HepG2 (cell line): ENCODE measurements around the gene ETHE1. TPM values are rescaled to one million over a fixed set of nuclear protein-coding genes. Genes with fewer than 3 reads are reported as not detected.
A peak's percentile ranks its signal among the peaks of the same experiment; 100 is the strongest.

ENCODE experiments used
- ARHGAP35 ChIP-seq: sonication (generic); formaldehyde crosslinking; IDR thresholded peaks from 2 replicates; pipeline ENCODE4 v1.9.0; 2022; ENCODE audit warnings: mild to moderate bottlenecking, inconsistent platforms, moderate library complexity, missing genetic modification reagents, borderline replicate concordance
- DMTF1 ChIP-seq: sonication (generic); formaldehyde crosslinking; IDR thresholded peaks from 2 replicates; pipeline ENCODE4 v1.4.0; 2020; ENCODE audit warnings: mild to moderate bottlenecking, missing genetic modification reagents
- MYPOP ChIP-seq: sonication (generic); formaldehyde crosslinking; IDR thresholded peaks from 2 replicates; pipeline ENCODE4 v1.8.1; 2023; ENCODE audit warnings: mild to moderate bottlenecking, moderate library complexity, missing genetic modification reagents
- NCOA1 ChIP-seq: sonication (generic); formaldehyde crosslinking; IDR thresholded peaks from 2 replicates; pipeline ENCODE4 v1.9.0; 2021; ENCODE audit warnings: missing genetic modification reagents
- NFKB2 ChIP-seq: sonication (generic); formaldehyde crosslinking; IDR thresholded peaks from 2 replicates; pipeline ENCODE4 v1.4.0; 2020; ENCODE audit warnings: missing genetic modification reagents, borderline replicate concordance
- RARG ChIP-seq: sonication (generic); formaldehyde crosslinking; IDR thresholded peaks from 2 replicates; pipeline ENCODE4 v1.4.0; 2020; ENCODE audit warnings: low read depth, mild to moderate bottlenecking, missing genetic modification reagents
- RNF219 ChIP-seq: sonication (generic); formaldehyde crosslinking; IDR thresholded peaks from 2 replicates; pipeline ENCODE4 v1.5.0; 2020; ENCODE audit warnings: mild to moderate bottlenecking, missing genetic modification reagents
- SOX6 ChIP-seq, 2 experiments: fragments of 450-650 bp in 1 of 2; sonication (generic) in 1 of 2; formaldehyde crosslinking in 1 of 2; IDR thresholded peaks; 2 replicates each; pipeline versions ENCODE4 v1.4.0 to v1.6.1; 2017 to 2020; ENCODE audit warnings: antibody characterized with exemption in 1 of 2, mild to moderate bottlenecking in 1 of 2, missing genetic modification reagents in 1 of 2
- TGIF2 ChIP-seq: IDR thresholded peaks from 2 replicates; pipeline ENCODE4 v1.6.1; 2016; ENCODE audit warnings: control low read depth, missing compliant biosample characterization
- ZBTB14 ChIP-seq: sonication (generic); formaldehyde crosslinking; IDR thresholded peaks from 2 replicates; pipeline ENCODE4 v1.4.0; 2020; ENCODE audit warnings: missing genetic modification reagents
- ZNF232 ChIP-seq: sonication (generic); formaldehyde crosslinking; IDR thresholded peaks from 2 replicates; pipeline ENCODE4 v1.4.0; 2020; ENCODE audit warnings: missing genetic modification reagents, borderline replicate concordance
- ZNF30 ChIP-seq: sonication (generic); formaldehyde crosslinking; IDR thresholded peaks from 2 replicates; pipeline ENCODE4 v1.5.0; 2020; ENCODE audit warnings: mild to moderate bottlenecking, missing genetic modification reagents
- ZNF512B ChIP-seq: sonication (generic); formaldehyde crosslinking; IDR thresholded peaks from 2 replicates; pipeline ENCODE4 v1.5.1; 2020; ENCODE audit warnings: missing genetic modification reagents, mild to moderate bottlenecking, borderline replicate concordance
- ZNF713 ChIP-seq: sonication (generic); formaldehyde crosslinking; IDR thresholded peaks from 2 replicates; pipeline ENCODE4 v1.4.0; 2020; ENCODE audit warnings: mild to moderate bottlenecking, missing genetic modification reagents
- ZNF749 ChIP-seq: sonication (generic); formaldehyde crosslinking; IDR thresholded peaks from 2 replicates; pipeline ENCODE4 v1.8.0; 2022; ENCODE audit warnings: mild to moderate bottlenecking, missing genetic modification reagents, moderate library complexity, borderline replicate concordance
- ZSCAN20 ChIP-seq: sonication (generic); formaldehyde crosslinking; IDR thresholded peaks from 2 replicates; pipeline ENCODE4 v1.4.0; 2020; ENCODE audit warnings: missing genetic modification reagents, mild to moderate bottlenecking, borderline replicate concordance
- polyA plus RNA-seq, 8 experiments: library from polyadenylated mRNA; depleted of rRNA in 3 of 8; stranded (reverse) in 7 of 8; unstranded in 1 of 8; fragments of >200 nt; fragmentation: Illumina TruSeq in 4 of 8; extraction: Trizol in 4 of 8; gene quantifications; 2 replicates each; pipeline versions ENCODE4 v1.2.1 to v1.2.3, GENCODE V29; 2011 to 2016; ENCODE audit warnings: low read depth in 4 of 8, missing spikeins in 1 of 8, mixed read lengths in 1 of 8; ENCODE audit not compliant: insufficient read depth in 1 of 8
- total RNA-seq, 5 experiments: library from RNA; depleted of rRNA; stranded (reverse); fragments of >200 nt; fragmentation: Illumina TruSeq; extraction: Trizol; gene quantifications; 2 replicates each; pipeline ENCODE4 v1.2.3, GENCODE V29; 2016; ENCODE audit warnings: low read depth in 1 of 5

The ETHE1 gene
- total and polyA plus RNA-seq, 2 of the 13 experiments (the other 11 are each of a cell fraction or from before 2014, with no cell fraction given) = 32.5 to 58.4 TPM

- TF ChIP-seq ZNF512B (CRISPR knock-in tag) = no peak
- no peak; the same call in 1 of the 2 replicates for TF ChIP-seq ARHGAP35 (CRISPR knock-in tag)
- TF ChIP-seq ZNF30 = no peak
- TF ChIP-seq ZBTB14 (CRISPR knock-in tag) = peak; percentile 24; the same call in 1 of the 2 replicates
- no peak for TF ChIP-seq NCOA1 (CRISPR knock-in tag)
- no peak for TF ChIP-seq ZNF713 (CRISPR knock-in tag)
- TF ChIP-seq TGIF2 (CRISPR knock-in tag) = 0 out of 2 replicates have a peak, but pooled peaks have one; percentile 46
- no peak for TF ChIP-seq RARG
- TF ChIP-seq RNF219 (CRISPR knock-in tag) = no peak
- no peak; the same call in 1 of the 2 replicates for TF ChIP-seq NFKB2 (CRISPR knock-in tag)
- peak; percentile 63; the same call in 1 of the 2 replicates for TF ChIP-seq MYPOP (CRISPR knock-in tag)
- no peak for TF ChIP-seq SOX6 (IDR thresholded peaks at IDR 0.05)
- TF ChIP-seq SOX6 (CRISPR knock-in tag; IDR thresholded peaks at IDR 0.05) = peak; percentile 28; the same call in 1 of the 2 replicates
- no peak for TF ChIP-seq ZSCAN20 (CRISPR knock-in tag)
- TF ChIP-seq DMTF1 (CRISPR knock-in tag) = no peak
- TF ChIP-seq ZNF749 (CRISPR knock-in tag) = 0 out of 2 replicates have a peak, but pooled peaks have one; percentile 45
- TF ChIP-seq ZNF232 (CRISPR knock-in tag) = 0 out of 2 replicates have a peak, but pooled peaks have one; percentile 52
Measured at GRCh38 chr19:43526884-43527859, at the start of gene ETHE1 (continued).
